ENCODE results near the gene ADH4. TPM values are rescaled to one million over a fixed set of nuclear protein-coding genes. Genes with fewer than 3 reads are reported as not detected.

The ADH4 gene
- total RNA-seq, 1 donor from 2014 or later, result 3.7 TPM

- no peak overlapping the region for H3K27ac Mint-ChIP-seq
- H3K36me3 Mint-ChIP-seq, result peaks cover 40% of the 10 kb centered on the region
- H3K9me3 Mint-ChIP-seq, result no peaks in the 10 kb centered on the region
- DNase-seq (ENCODE audit: extremely low spot score, unreplicated experiment), result no peak
- no peaks in the 10 kb centered on the region for H3K27me3 Mint-ChIP-seq
- H3K4me3 Mint-ChIP-seq, result no peak overlapping the region
- TF ChIP-seq CTCF (conservative IDR thresholded peaks at IDR 0.05), result no peak
- H3K4me1 Mint-ChIP-seq (ENCODE audit: unreplicated experiment), result no peaks in the 10 kb centered on the region
These were observed 64.3 kb downstream of the ADH4 start for GRCh38 chr4:99079625-99080295.

DNA sequence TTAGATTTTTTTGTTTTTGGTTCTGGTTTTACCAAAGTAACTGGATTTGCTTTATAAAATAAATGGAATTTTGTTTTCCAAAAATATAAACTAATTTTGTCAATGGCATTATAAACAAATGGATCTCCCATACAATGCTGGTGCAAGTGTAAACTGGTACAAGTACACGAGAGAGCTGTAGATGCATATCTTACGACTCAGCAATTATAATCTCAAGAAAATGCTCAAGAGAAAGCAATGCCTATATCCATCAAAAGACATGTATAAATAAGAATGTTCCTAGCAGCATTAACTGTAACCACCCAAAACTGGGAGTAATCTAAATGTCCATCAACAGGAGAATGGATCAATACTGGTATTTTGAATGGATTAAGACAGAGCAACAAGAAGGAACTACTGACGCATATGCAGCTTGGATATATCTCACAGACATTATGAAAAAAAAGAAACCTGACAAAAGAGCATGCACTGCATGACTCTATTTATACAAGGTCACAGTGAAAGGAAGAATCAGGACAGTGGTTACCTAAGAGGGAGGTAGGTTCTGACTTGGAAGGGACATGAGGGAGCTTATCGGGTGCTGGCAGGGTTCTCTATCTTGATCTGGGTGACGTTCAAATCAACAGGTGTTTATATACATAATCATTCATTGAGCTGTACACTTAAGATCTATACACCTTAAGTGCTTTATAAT lies 65.0 kb downstream of the ADH4 start:
- no peak for TF ChIP-seq CTCF (conservative IDR thresholded peaks at IDR 0.05)
- no peaks in the 10 kb centered on the region for H3K27me3 Mint-ChIP-seq
- peaks cover 38% of the 10 kb centered on the region for H3K36me3 Mint-ChIP-seq
- H3K4me3 Mint-ChIP-seq, result no peak overlapping the region
- H3K9me3 Mint-ChIP-seq, result no peaks in the 10 kb centered on the region
- DNase-seq (ENCODE audit: extremely low spot score, unreplicated experiment), result no peak
- H3K4me1 Mint-ChIP-seq (ENCODE audit: unreplicated experiment), result no peaks in the 10 kb centered on the region
- no peak overlapping the region for H3K27ac Mint-ChIP-seq

- no peaks in the 10 kb centered on the region for H3K4me1 Mint-ChIP-seq (ENCODE audit: unreplicated experiment)
- H3K9me3 Mint-ChIP-seq, result no peaks in the 10 kb centered on the region
- no peaks in the 10 kb centered on the region for H3K27me3 Mint-ChIP-seq
- no peak overlapping the region for H3K27ac Mint-ChIP-seq
- DNase-seq (ENCODE audit: extremely low spot score, unreplicated experiment), result no peak
- no peak for TF ChIP-seq CTCF (conservative IDR thresholded peaks at IDR 0.05)
- H3K4me3 Mint-ChIP-seq, result no peak overlapping the region
- peaks cover 42% of the 10 kb centered on the region for H3K36me3 Mint-ChIP-seq
These were observed 65.8 kb downstream of the ADH4 start for GRCh38 chr4:99078336-99078735.

DNA sequence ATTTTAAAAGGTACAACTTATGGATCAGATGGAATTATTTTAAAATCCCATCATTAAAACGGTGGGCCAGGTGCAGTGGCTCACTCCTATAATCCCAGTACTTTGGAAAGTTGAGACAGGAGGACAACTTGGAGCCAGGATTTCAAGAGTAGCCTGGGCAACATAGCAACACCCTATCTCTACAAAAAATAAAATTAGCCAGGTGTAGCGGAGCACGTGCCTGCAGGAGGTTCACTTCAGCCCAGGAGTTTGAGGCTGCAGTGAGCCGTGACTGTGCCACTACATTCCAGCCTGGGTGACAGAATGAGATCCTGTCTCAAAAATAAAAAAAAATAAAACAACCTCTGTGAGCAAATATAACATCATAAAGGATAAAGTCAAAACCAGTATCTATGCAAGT lies 66.9 kb downstream of the ADH4 start:
- Mint-ChIP-seq H3K4me3 (no peak overlapping the region), H3K9me3 (no peaks in the 10 kb centered on the region), H3K27me3 (no peaks in the 10 kb centered on the region), H3K4me1 (ENCODE audit: unreplicated experiment) (no peaks in the 10 kb centered on the region), H3K27ac (no peak overlapping the region), H3K36me3 (peaks cover 48% of the 10 kb centered on the region)
- DNase-seq (ENCODE audit: extremely low spot score, unreplicated experiment), result no peak
- no peak for TF ChIP-seq CTCF (conservative IDR thresholded peaks at IDR 0.05)

DNA sequence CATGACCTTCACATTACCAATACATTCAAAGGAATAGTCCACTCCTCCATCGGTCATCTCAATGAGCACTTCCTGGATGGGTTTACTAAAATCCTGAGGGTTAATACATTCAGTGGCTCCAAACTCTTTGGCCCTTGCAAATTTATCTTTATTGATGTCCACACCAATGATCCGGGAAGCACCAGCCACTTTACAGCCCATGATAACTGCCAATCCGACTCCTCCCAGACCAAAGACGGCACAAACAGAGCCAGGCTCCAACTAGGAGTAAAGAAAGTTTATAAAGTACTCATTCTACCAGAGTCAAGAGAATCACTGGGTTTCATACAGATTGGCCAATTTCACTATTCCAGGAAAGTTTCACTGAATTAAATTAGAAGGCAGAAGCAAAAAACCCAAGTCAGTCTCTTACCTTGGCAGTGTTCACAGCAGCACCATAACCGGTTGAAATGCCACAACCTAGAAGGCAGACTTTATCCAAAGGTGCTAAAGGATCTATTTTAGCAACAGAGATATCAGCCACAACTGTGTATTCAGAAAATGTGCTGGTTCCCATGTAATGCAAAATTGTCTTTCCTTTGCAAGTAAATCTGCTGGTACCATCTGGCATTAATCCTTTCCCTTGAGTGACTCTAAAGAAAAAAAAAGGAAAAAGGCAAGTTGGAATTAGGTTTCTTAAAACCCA lies 67.7 kb downstream of the ADH4 start:
- no peak for DNase-seq (ENCODE audit: extremely low spot score, unreplicated experiment)
- Mint-ChIP-seq H3K27ac (no peak overlapping the region), H3K4me1 (ENCODE audit: unreplicated experiment) (no peaks in the 10 kb centered on the region), H3K9me3 (no peaks in the 10 kb centered on the region), H3K36me3 (peaks cover 45% of the 10 kb centered on the region), H3K4me3 (no peak overlapping the region), H3K27me3 (no peaks in the 10 kb centered on the region)
- TF ChIP-seq CTCF (conservative IDR thresholded peaks at IDR 0.05), result no peak

All from type B pancreatic cell (in vitro differentiated cells).